Cortex of kidney (tissue), 1 donor: ENCODE data around the gene DRD3.

ENCODE experiments used
- DNase-seq: peaks from one replicate; lab custom pipeline; 2025; lab: John Stamatoyannopoulos, UW

The DRD3 gene

DNA sequence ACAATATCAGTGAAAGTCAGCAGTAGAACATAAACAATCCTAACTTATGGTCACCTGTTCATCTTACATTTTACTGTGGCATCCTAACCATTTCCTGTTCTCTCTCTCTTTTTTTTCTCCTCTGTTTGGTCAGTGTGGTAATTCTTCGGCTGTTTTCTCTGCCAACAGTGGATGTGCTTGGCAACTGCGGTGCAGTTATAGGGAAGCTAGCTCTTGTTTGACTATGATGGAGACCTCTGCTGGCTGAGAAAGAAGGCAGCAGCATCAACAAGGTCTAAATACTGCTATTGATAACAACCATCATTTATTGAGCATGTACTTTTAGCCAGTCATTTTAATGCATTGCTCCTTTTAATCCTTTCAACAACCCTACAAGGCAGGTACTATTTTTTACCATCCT, 723 bp upstream of the DRD3 start:
- DNase-seq = no peak

GRCh38 chr3:114176890-114177289, 2.0 kb downstream of the DRD3 start:
- DNase-seq = no peak

DNA sequence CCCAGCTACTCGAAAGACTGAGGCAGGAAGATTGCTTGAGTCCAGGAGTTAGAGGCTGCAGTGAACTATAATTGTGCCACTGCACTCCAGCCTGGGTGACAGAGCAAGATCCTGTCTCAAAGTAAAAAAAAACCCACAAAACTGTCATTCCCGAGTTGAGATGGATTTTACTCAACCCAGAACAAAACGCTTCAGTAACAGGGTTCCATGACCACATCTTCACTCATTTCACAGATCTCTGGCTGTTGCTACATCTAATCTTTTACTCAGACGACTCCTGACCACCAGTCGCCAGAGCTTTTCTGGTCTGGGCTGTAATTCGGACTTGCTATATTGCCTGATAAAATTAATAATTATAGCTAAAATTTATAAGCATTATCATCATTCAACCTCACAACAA, 2.4 kb downstream of the DRD3 start:
- DNase-seq = no peak

- DNase-seq = no peak
These were observed 3.5 kb downstream of the DRD3 start for GRCh38 chr3:114175204-114175987.

DNA sequence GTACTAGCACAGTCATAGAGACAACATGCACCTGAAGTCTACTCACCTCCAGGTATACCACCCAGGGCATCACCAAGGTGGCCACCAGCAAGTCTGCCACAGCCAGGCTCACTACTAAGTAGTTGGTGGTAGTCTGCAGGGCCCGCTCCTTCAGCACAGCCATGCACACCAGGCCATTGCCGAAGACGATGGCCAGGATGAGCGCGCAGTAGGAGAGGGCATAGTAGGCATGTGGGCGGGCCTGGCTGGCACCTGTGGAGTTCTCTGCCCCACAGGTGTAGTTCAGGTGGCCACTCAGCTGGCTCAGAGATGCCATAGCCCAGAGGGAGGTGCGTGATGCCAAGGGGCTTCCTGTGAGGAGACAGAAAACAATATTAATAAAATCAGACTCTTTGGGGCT, 7.2 kb downstream of the DRD3 start:
- no peak for DNase-seq

DNA sequence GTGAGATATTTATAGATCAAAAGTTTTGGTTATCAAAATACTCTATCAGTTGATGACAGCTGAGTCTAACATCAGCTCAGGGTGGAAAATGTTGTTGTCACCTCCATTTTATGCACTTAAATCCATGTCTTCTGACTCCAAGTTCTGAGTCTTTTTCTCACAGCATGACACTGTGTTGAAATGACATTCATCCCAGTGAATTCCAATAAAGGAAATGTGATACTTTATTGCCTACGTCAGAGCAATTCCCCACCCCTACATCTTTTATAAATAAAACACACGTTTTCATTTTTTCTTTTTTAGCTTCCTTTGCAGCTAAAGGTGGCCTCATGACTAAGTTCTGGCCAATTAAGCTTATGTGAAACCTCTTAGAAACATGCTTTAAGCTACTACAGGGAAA, 10.7 kb downstream of the DRD3 start:
- no peak for DNase-seq

DNA sequence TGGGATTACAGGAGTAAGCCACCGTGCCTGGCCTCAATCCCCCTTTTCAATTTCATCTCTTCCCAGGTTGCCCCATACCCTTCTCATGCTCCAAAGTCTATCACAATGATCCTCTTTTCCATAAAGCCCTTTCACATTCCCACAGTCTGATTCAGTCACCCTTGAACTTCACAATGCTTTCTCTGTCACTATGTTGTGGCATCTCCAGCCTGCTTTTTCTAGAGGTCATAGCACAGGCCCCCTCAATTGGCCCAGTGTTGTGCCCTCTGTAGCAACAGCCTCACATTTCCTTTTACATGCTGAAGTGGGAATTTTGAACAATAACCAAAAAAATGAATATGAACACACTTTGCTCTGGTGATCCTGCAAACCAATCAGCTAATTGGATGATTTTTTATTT, 21.5 kb downstream of the DRD3 start:
- DNase-seq = no peak

GRCh38 chr3:114155370-114155821, 23.5 kb downstream of the DRD3 start:
- DNase-seq = no peak

DNA sequence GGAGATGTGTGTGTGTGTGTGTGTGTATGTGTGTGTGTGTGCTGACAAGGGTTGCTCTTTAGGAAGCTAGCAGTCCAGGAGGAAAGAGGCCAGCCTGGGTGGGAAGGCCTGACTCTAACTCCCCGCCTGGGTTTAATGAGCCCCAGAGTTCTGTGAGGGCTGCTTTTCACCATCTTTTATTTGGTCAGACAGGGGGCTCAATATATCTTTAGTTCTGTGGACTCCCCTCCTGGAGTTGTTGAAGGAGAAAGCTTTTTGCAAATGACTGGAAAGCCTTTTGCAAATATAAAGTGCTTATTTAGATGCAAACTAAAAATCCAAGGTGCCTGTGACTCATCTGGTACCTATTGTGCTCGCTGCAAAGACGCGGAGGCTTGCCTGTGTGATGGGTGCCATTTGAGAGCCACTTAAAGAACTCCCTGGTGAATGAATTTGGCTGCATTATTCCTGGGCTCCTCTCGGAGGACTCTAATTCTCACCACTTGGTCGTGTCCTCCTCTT, 24.5 kb downstream of the DRD3 start:
- no peak for DNase-seq

DNA sequence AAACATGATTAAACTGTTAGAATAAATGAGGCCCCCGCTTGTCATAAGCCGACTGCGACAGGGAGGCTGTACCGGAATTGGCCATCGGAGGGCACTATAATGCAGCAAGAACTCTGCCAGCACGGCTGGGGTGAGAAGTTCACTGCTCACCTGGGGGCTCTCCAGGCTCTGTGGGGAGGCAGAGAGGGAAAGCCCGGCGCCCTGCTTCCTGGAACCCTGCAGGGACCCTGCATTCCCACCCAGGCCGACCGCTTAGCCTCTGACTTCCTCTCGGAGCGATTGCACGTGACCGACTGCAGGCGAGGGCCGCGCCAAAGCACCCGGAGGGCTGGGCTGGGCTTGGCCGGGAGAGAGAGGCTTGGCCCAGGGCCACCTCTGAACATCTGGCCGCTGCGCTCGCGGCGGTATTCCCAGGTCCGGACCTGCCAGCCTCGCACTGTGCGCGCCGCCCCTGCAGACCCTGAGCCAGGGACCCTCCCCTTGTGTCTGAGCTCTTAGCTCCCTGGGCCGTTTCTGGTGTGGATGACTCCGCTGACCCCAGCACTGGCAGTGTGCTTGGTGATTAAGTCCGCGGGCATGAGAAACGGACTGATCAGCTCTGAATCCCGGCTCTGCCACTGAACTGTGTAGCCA, 26.2 kb downstream of the DRD3 start:
- DNase-seq = no peak

- no peak for DNase-seq
These were observed 27.8 kb downstream of the DRD3 start for GRCh38 chr3:114151091-114151490.

DNA sequence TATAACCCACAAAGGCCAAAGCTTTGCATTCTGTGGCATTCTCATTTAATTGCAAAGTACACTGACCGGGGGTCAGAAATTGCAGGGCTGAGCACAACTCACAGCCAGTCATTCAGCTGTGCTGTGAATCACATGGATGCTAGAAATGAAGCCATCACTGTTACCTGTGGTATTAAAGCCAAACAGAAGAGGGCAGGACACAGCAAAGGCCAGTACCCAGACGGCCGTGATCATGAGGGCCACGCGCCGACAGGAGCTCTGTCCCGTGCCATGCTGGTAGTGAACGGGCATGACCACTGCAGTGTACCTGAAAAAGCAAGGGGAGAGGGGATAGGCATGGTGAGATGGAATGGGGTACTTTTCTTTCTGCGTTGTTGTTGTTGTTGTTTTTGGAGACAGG, 31.6 kb downstream of the DRD3 start:
- no peak for DNase-seq

DNA sequence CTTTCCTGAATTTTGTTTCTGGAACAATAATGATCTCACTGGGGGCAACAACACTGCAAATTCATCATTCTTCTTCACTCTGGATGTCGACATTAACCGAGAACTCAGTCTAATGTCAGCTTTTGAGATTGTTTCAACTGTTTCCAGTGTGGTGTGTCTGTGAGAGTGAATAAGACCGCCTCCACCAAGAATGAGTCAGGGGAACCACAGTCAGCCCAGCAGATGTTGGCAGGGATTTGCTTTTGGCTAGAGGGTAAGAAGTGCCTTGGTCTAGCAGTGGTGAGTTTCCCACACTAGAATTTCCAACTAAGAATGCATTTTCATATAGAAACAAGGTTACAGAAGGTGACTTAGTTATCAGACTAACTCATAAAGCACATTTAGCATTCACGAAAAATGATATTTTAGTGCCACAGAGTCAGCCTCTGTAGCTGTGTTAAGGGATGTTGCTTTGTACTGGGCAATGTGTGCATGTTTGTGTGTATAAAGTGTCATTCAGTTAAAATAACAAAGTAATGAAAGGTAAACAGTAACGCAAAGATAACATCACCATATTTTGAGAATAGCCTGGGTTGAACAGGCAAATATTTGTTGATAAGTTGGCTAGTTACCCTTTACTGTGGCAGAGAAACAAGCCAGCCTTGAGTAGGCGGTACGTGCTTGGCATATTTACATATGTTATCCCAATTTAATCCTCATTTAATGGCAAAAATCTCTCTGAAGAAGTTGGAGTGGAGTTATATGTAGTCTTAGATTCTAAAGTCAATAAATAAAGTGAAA, 33.8 kb downstream of the DRD3 start:
- no peak for DNase-seq

DNA sequence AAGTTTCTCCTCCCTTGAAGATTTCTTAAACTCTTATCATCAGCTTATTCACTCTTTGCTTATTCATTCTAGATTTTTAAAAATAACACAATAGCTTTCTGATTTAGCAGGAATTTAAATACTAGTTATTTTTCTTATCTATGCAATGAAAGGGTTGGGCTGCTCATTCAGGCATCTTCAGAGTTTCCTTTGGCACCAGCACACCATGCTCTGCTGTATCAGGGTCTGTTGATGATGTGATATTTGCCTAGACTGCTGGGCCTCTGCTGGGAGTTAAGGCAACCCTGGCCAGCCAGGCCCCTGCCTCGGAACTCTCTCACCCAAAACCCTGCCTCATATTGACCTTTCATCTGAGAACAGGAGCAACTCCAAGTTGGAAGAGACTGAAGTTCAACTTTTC, 35.0 kb downstream of the DRD3 start:
- no peak for DNase-seq

GRCh38 chr3:114139836-114140235, 39.0 kb downstream of the DRD3 start:
- DNase-seq = no peak

GRCh38 chr3:114133947-114134346, 44.9 kb downstream of the DRD3 start:
- DNase-seq = no peak

DNA sequence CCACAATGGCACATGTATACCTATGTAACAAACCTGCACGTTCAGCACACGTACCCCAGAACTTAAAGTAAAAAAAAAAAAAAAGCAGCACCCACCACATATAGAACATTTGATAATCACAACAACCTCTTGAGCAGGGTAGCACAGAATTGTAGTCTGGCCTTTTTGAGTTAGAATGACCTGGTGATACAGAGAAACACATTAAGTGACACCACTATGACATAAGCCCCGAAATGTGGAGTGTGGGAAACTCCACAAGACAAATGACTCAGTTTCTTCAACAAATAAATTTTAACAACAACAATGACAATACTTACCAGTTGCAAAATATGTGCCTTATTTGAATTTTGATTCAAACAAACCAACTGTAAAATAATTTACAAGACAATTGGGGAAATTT, 46.4 kb downstream of the DRD3 start:
- DNase-seq = no peak

DNA sequence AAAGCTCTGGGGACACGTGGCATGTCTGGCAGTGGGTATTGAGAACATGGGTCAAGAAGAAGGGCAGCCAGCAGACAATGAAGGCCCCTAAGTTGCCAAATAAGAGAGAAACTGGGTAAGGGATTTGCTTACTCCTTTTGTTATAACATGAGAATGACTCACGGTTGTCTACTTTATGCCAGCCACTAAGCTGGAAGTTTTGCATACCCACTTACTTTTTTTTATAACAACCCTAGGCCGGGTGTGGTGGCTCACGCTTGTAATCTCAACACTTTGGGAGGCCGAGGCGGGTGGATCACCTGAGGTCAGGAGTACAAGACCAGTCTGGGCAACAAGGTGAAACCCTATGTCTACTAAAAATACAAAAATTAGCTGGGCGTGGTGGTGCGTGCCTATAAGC, 50.0 kb downstream of the DRD3 start:
- no peak for DNase-seq

- DNase-seq = no peak
These were observed 50.6 kb downstream of the DRD3 start for GRCh38 chr3:114128231-114128630.

- DNase-seq = no peak
These were observed 51.3 kb downstream of the DRD3 start for GRCh38 chr3:114127517-114127916.

DNA sequence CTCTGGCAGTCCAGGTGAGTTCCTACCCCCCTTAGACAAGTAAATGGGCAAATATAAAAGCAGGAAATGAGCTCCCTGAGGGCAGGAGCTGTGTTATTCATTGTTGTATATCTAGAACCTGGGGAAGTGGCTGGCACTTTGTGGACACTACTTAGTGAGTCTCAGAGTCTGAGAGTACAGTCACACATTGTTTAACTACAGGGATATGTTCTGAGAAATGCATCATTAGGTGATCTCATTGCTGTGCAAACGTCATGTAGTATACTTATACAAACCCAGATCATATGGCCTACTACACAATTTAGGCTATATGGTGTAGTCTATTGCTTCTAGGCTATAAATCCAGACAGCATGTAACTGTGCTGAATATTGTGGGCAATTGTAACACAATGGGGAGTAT, 52.4 kb downstream of the DRD3 start:
- DNase-seq = no peak

DNA sequence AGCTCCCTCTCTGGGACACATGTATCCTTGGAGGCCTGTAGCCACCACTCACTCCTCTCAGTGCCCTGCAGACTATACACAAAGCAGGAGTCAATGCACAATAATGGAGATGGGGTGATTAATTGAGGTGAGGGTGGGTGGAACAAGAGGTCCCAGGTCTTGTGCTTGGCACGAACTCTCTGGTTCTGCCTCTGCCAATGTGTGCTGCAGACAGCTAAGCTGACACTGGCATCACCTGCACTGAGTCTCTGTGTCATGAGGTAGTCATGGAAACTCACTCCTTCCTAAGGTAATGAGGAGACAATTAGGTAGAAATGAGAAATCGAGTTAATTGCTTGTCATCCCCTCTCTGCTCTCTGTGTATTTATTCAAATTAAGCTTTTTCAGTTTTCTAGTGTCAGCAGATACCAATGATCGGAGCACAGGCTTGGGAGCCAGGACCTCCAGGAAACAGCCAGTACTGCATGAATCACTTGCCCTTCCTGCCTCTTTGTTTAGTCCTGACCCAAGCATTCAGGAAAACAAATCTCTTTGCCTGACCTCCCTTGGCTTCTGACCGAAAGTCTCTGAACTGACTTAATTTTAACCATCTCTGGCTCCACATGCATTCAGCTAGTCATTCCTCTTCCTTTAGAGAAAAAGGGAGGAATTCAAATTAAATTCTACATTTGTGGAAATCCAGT, 56.7 kb downstream of the DRD3 start:
- DNase-seq = no peak
